Peyer's patch (tissue), 4 donors: ENCODE data around the gene KRT85. TPM values are rescaled to one million over a fixed set of nuclear protein-coding genes. Genes with fewer than 3 reads are reported as not detected.

ENCODE experiments used
- DNase-seq, 3 donors: peaks; one replicate each; pipeline ENCODE4 v3.0.0-alpha.2; 2017 to 2019
- H3K27ac ChIP-seq, 4 donors: fragments of 200-600 bp; sonication (generic); one replicate each; pipeline ENCODE4 v1.5.1; 2016 to 2019
- H3K27me3 ChIP-seq, 2 donors: fragments of 200-600 bp; sonication (generic); one replicate each; pipeline ENCODE4 v1.5.1; 2019
- H3K36me3 ChIP-seq, 3 donors: fragments of 200-600 bp; sonication (generic); one replicate each; pipeline ENCODE4 v1.5.1; 2016 to 2019
- H3K4me1 ChIP-seq, 4 donors: fragments of 200-600 bp; sonication (generic); one replicate each; pipeline ENCODE4 v1.5.1; 2016 to 2019
- H3K4me3 ChIP-seq, 4 donors: fragments of 200-600 bp; sonication (generic); 1 replicate in 3 of 4; 2 replicates in 1 of 4; pipeline ENCODE4 v1.5.1; 2016 to 2019; ENCODE audit warnings: mild to moderate bottlenecking in 1 of 4
- H3K9me3 ChIP-seq, 4 donors: fragments of 200-600 bp; sonication (generic); one replicate each; pipeline ENCODE4 v1.5.1; 2016 to 2019; ENCODE audit warnings: mild to moderate bottlenecking in 1 of 4
- POLR2A ChIP-seq, 2 donors: fragments of 450-650 bp; IDR thresholded peaks; one replicate each; pipeline ENCODE4 v1.5.1; 2017; ENCODE audit warnings: antibody characterized with exemption in 2 of 2, mild to moderate bottlenecking in 2 of 2, moderate library complexity in 2 of 2
- total RNA-seq, 4 donors: library from RNA; depleted of rRNA; stranded (reverse); fragments of >200 nt; gene quantifications; one replicate each; pipeline ENCODE4 v1.1.0, GENCODE V29; 2016
- TF ChIP-seq, protein P1 (sequence below), 6 experiments: fragments of 450-650 bp in 4 of 6; fragments of 200-600 bp in 2 of 6; sonication (generic) in 1 of 6; IDR thresholded peaks; one replicate each; pipeline ENCODE4 v1.5.1; 2017 to 2019; ENCODE audit warnings: antibody characterized with exemption in 6 of 6, mild to moderate bottlenecking in 3 of 6, moderate library complexity in 1 of 6

KRT85 gene
- total RNA-seq, 4 donors from 2014 or later, result not detected

DNA sequence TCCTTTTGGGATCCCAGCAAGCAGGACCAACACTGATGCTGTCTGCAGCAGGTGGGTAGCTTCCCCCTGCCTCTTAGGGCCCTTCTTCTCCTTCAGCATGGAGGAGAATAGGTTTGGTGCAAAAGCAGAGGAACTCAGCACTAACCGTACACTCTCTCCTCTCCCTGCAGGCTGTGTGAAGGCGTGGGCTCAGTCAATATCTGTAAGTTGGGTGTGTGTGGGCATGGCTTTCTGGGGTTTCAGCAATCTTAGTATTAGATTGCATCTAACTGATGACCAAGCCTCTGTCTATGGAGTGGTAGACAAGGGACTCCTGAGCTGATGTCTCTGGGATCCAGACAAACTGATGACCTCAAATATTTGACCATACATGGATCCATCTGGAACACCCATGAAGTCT is 14.3 kb downstream of the KRT85 start:
- no peak overlapping the region for H3K27ac ChIP-seq
- no peaks in the 10 kb centered on the region for H3K4me1 ChIP-seq
- no peak for DNase-seq
- TF ChIP-seq, protein P1, sequence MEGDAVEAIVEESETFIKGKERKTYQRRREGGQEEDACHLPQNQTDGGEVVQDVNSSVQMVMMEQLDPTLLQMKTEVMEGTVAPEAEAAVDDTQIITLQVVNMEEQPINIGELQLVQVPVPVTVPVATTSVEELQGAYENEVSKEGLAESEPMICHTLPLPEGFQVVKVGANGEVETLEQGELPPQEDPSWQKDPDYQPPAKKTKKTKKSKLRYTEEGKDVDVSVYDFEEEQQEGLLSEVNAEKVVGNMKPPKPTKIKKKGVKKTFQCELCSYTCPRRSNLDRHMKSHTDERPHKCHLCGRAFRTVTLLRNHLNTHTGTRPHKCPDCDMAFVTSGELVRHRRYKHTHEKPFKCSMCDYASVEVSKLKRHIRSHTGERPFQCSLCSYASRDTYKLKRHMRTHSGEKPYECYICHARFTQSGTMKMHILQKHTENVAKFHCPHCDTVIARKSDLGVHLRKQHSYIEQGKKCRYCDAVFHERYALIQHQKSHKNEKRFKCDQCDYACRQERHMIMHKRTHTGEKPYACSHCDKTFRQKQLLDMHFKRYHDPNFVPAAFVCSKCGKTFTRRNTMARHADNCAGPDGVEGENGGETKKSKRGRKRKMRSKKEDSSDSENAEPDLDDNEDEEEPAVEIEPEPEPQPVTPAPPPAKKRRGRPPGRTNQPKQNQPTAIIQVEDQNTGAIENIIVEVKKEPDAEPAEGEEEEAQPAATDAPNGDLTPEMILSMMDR (IDR thresholded peaks at IDR 0.05), result no peak
- TF ChIP-seq POLR2A (IDR thresholded peaks at IDR 0.05), result no peak
- H3K9me3 ChIP-seq, result no peaks in the 10 kb centered on the region
- no peaks in the 10 kb centered on the region for H3K27me3 ChIP-seq
- no peak overlapping the region for H3K4me3 ChIP-seq
- H3K36me3 ChIP-seq, result no peaks in the 10 kb centered on the region

DNA sequence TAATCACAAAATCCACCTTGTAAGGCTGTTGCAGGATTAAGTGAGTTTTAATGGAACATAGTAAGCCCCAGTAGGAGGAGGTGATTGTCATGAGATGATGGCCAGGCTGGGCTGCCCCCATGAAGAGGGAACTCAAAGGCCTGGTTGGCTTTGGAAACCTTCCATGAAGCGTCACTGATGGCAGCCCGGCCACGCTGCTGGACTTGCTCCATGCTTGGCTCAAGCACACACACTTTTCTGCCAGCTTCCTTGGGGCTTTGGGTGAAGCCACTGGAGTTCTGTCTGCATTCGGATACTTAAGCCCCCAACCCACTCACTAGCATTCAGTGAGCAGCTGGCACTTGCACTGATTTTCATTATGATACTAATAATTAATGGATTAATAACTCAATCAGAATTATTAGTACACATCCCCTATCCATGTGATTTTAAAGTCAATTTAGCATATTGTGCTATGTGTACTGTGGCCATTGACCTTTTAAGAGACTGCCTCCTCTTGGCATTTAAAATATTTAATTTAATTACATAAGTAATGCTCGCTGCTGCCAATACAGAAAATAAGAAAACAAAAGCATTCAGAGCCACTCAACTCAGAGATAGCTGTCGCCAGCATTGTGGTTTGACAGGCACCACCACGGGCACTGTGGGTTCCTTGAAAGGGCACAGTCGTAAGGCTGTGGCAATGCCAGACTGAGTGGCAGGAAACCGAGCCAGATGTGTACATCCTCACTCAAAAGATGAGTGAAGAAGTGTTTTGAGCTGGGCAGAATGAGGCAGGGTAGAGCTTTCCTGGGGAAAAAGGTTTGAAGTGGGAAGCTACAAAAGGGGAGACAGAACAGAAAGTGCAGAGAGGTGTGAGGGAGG is 15.9 kb downstream of the KRT85 start:
- H3K27ac ChIP-seq, result no peak overlapping the region
- no peaks in the 10 kb centered on the region for H3K4me1 ChIP-seq
- peak in 1 of 3 donors; percentile 43 for DNase-seq
- H3K4me3 ChIP-seq, result no peak overlapping the region
- H3K9me3 ChIP-seq, result no peaks in the 10 kb centered on the region
- no peak for TF ChIP-seq POLR2A (IDR thresholded peaks at IDR 0.05)
- TF ChIP-seq, protein P1 (IDR thresholded peaks at IDR 0.05), result no peak
- H3K36me3 ChIP-seq, result no peaks in the 10 kb centered on the region
- H3K27me3 ChIP-seq, result no peaks in the 10 kb centered on the region

DNA sequence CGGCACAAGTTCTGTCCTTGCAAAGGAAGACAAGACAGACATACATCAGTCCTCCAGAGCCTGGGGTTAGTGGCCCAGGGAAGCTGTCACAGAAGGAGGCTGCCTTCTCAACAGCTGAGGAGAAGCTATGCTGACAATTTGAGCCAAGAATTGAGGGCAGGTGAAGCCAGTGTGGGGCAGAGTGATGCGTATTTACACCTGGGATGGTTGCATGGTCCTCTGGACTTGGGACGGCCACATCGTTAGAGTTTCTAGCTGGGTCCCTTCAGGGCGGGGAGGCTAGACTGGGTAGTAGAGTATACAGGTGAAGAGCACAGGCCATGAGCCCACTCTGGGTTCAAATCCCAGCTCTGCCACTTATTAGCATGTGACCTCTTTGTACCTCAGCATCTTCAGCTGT is 16.5 kb downstream of the KRT85 start:
- Histone ChIP-seq H3K4me1 (no peaks in the 10 kb centered on the region), H3K27me3 (no peaks in the 10 kb centered on the region), H3K36me3 (no peaks in the 10 kb centered on the region), H3K4me3 (no peak overlapping the region), H3K27ac (no peak overlapping the region), H3K9me3 (no peaks in the 10 kb centered on the region)
- peak in 1 of 3 donors; percentile 21 for DNase-seq
- TF ChIP-seq, protein P1 (IDR thresholded peaks at IDR 0.05), result no peak
- no peak for TF ChIP-seq POLR2A (IDR thresholded peaks at IDR 0.05)

DNA sequence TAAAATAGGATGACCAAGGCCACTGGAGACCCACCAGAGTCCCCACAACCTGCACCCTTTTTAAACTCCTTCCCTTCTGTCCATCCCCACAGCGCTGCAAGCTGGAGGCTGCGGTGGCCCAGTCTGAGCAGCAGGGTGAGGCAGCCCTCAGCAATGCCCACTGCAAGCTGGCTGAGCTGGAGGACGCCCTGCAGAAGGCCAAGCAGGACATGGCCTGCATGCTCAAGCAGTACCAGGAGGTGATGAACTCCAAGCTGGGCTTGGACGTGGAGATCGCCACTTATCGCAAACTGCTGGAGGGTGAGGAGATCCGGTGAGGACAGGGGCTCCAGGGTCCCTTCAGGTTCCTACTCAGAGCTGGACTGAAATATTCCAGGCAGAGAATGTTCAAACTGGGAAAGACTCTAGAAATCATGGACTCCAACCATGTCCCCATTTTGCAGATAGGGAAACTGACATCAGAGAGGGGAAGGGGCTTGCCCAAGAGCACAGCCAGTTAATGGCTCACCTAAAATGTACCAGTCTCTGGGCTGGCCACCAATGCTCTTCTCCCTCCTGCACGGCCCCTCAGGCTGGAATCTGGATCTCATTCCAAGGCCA is 17.2 kb downstream of the KRT85 start:
- Histone ChIP-seq H3K4me3 (no peak overlapping the region), H3K27me3 (no peaks in the 10 kb centered on the region), H3K9me3 (no peaks in the 10 kb centered on the region), H3K27ac (no peak overlapping the region), H3K4me1 (no peaks in the 10 kb centered on the region), H3K36me3 (no peaks in the 10 kb centered on the region)
- TF ChIP-seq POLR2A (IDR thresholded peaks at IDR 0.05), result no peak
- TF ChIP-seq, protein P1 (IDR thresholded peaks at IDR 0.05), result no peak
- peak in 1 of 3 donors; percentile 32 for DNase-seq

DNA sequence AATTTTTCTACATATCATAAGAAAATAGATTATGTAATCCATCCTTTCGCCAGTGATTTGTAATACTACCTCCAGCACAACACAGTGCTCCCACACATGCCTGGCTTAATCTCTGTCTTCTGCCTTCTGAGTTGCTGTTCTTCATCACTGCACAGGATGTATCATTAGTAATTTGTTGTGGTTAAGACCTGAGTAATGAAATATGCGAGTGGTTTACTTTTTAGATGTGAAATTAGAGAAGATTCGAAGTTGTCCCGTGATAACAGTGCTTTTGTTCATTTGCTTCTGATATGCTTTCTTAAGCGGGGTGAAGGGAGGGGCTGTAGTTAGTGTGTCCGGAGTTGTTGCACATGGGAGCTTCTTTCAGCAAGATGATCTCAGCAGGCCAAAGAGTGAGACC is 18.1 kb downstream of the KRT85 start:
- no peaks in the 10 kb centered on the region for H3K27me3 ChIP-seq
- H3K36me3 ChIP-seq, result no peaks in the 10 kb centered on the region
- no peak overlapping the region for H3K4me3 ChIP-seq
- no peaks in the 10 kb centered on the region for H3K4me1 ChIP-seq
- no peak overlapping the region for H3K27ac ChIP-seq
- TF ChIP-seq, protein P1 (IDR thresholded peaks at IDR 0.05), result no peak
- TF ChIP-seq POLR2A (IDR thresholded peaks at IDR 0.05), result no peak
- no peaks in the 10 kb centered on the region for H3K9me3 ChIP-seq
- DNase-seq, result no peak
